ENCODE data around the gene SNRPB.

Gene SNRPB

GRCh38 chr20:2470423-2471193 lies at the start of gene SNRPB:
Gene SNRPB (minus strand): TSS chr20:2470789. CDS start chr20:2470690, 99 bp downstream.
- TF ChIP-seq CTCF (IDR thresholded peaks at IDR 0.05; ENCODE audit: borderline replicate concordance, insufficient read depth, low read depth, low read length): no peak
- H3K4me3 ChIP-seq (ENCODE audit: low read depth, low read length): peak within 1 kb of the TSS; percentile 72

- H3K4me3 ChIP-seq (ENCODE audit: low read depth, low read length): no peak overlapping the region
- TF ChIP-seq CTCF (IDR thresholded peaks at IDR 0.05; ENCODE audit: borderline replicate concordance, insufficient read depth, low read depth, low read length): no peak
Measured at GRCh38 chr20:2519115-2519809, 48.7 kb upstream of the SNRPB start.

GRCh38 chr20:2518558-2518957 lies 48.0 kb upstream of the SNRPB start:
- no peak for TF ChIP-seq CTCF (IDR thresholded peaks at IDR 0.05; ENCODE audit: borderline replicate concordance, insufficient read depth, low read depth, low read length)
- no peak overlapping the region for H3K4me3 ChIP-seq (ENCODE audit: low read depth, low read length)

- TF ChIP-seq CTCF (IDR thresholded peaks at IDR 0.05; ENCODE audit: borderline replicate concordance, insufficient read depth, low read depth, low read length): no peak
- no peak overlapping the region for H3K4me3 ChIP-seq (ENCODE audit: low read depth, low read length)
Measured at GRCh38 chr20:2518096-2518495, 47.5 kb upstream of the SNRPB start.

- no peak for TF ChIP-seq CTCF (IDR thresholded peaks at IDR 0.05; ENCODE audit: borderline replicate concordance, insufficient read depth, low read depth, low read length)
Measured at GRCh38 chr20:2516399-2516798, 45.8 kb upstream of the SNRPB start.

GRCh38 chr20:2515203-2515602 lies 44.6 kb upstream of the SNRPB start:
- TF ChIP-seq CTCF (IDR thresholded peaks at IDR 0.05; ENCODE audit: borderline replicate concordance, insufficient read depth, low read depth, low read length): no peak
- H3K4me3 ChIP-seq (ENCODE audit: low read depth, low read length): no peak overlapping the region

More at GRCh38 chr20:2516399-2516798, 45.8 kb upstream of the SNRPB start:
- H3K4me3 ChIP-seq (ENCODE audit: low read depth, low read length): no peak overlapping the region

- TF ChIP-seq CTCF (IDR thresholded peaks at IDR 0.05; ENCODE audit: borderline replicate concordance, insufficient read depth, low read depth, low read length): no peak
Measured at GRCh38 chr20:2509794-2510193, 39.2 kb upstream of the SNRPB start.

More at GRCh38 chr20:2509794-2510193, 39.2 kb upstream of the SNRPB start:
- no peak overlapping the region for H3K4me3 ChIP-seq (ENCODE audit: low read depth, low read length)
